Stomach (tissue), 9 donors: ENCODE results near the gene AGMO. TPM values are rescaled to one million over a fixed set of nuclear protein-coding genes. Genes with fewer than 3 reads are reported as not detected.

ENCODE experiments used
- DNase-seq, 2 donors: peaks; one replicate each; pipeline versions ENCODE4 v3.0.0 to v3.0.0-alpha.2; 2013 to 2019
- H3K27ac ChIP-seq, 5 donors: fragments of 200-600 bp in 4 of 5; sonication (generic) in 4 of 5; one replicate each; pipeline ENCODE4 v1.5.1; 2013 to 2019; ENCODE audit warnings: mild to moderate bottlenecking in 1 of 5, moderate library complexity in 1 of 5
- H3K27me3 ChIP-seq, 3 donors: fragments of 200-600 bp; sonication (generic); one replicate each; pipeline ENCODE4 v1.5.1; 2017 to 2019; ENCODE audit warnings: mixed run types in 1 of 3
- H3K36me3 ChIP-seq, 4 donors: fragments of 200-600 bp; sonication (generic); 1 replicate in 3 of 4; 2 replicates in 1 of 4; pipeline ENCODE4 v1.5.1; 2016 to 2019
- H3K4me1 ChIP-seq, 4 donors: fragments of 200-600 bp; sonication (generic); one replicate each; pipeline ENCODE4 v1.5.1; 2016 to 2019
- H3K4me3 ChIP-seq, 4 donors: fragments of 200-600 bp; sonication (generic) in 3 of 4; one replicate each; pipeline ENCODE4 v1.5.1; 2016 to 2019; ENCODE audit warnings: mild to moderate bottlenecking in 1 of 4
- H3K9me3 ChIP-seq, 4 donors: fragments of 200-600 bp; sonication (generic); one replicate each; pipeline ENCODE4 v1.5.1; 2016 to 2019
- CTCF ChIP-seq, 7 experiments: fragments of 450-650 bp in 4 of 7; fragments of 200-600 bp in 3 of 7; sonication (generic) in 3 of 7; IDR thresholded peaks; one replicate each; pipeline ENCODE4 v1.5.1; 2016 to 2019; ENCODE audit warnings: antibody characterized with exemption in 7 of 7, control low read depth in 2 of 7, mild to moderate bottlenecking in 1 of 7
- EP300 ChIP-seq: sonication (generic); formaldehyde crosslinking; IDR thresholded peaks from one replicate; pipeline ENCODE4 v1.6.1; 2017; ENCODE audit warnings: antibody characterized with exemption
- POLR2A ChIP-seq, 4 donors: fragments of 450-650 bp; IDR thresholded peaks; one replicate each; pipeline ENCODE4 v1.6.1; 2016; ENCODE audit warnings: antibody characterized with exemption in 4 of 4, control low read depth in 2 of 4, mild to moderate bottlenecking in 1 of 4, moderate library complexity in 1 of 4
- POLR2AphosphoS5 ChIP-seq, 3 donors: sonication (generic); formaldehyde crosslinking; IDR thresholded peaks; one replicate each; pipeline ENCODE4 v1.6.1; 2016; ENCODE audit warnings: antibody characterized with exemption in 3 of 3
- WGBS, 5 donors: extraction: QIAGEN DNeasy Blood & Tissue Kit in 3 of 5; methylation state at CpG; one replicate each; pipeline versions ENCODE4 v1.1.5 to v1.1.7; 2013 to 2018; 5-methylcytosine and 5-hydroxymethylcytosine counted together
- intact Hi-C: fragments of 100-400 bp; cut with DNase I; formaldehyde crosslinking; loops from one replicate; pipeline ENCODE4 v1.15.1; 2023; ENCODE audit warnings: low total_unique reads
- polyA plus RNA-seq, 3 donors: library from polyadenylated mRNA; stranded (reverse); fragments of 200-250 nt; gene quantifications; one replicate each; pipeline ENCODE4 v1.2.3, GENCODE V29; 2013
- total RNA-seq, 5 donors: library from RNA; depleted of rRNA; stranded (reverse); fragments of >200 nt; gene quantifications; one replicate each; pipeline versions ENCODE4 v1.1.0 to v1.2.3, GENCODE V29; 2014 to 2016
- donor health status: healthy with polysubstance abuse.
- donor health status: Bipolar disorder and iron deficiency.
- donor health status: healthy.

The AGMO gene
- total and polyA plus RNA-seq, 8 donors: 0.03 to 33.0 (median 5.0) TPM; not detected in 5

DNA sequence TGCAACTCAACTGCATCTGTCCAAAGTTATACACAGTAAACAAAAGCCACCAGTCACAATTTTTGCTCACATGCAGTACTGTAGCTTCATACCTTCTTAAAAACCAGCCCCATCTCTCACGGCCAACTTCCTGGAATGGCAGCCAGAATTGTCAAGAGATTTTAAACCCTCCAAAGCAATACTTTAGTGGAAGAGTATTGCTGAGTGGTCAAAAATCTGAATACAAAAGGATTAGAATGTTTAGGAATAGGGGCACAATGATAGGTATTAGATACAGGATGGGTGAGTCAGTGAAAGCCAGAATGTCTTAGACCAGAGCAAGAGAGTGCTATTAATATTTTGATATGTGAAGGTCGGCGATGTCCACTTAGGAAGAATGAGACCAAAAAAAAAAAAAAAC, 193.9 kb downstream of the AGMO start:
- intact Hi-C loops: no loop called here
- WGBS, 5 donors: 75 to 85% (median 82%) methylated on average over 3 of the region's 3 CpGs
- Histone ChIP-seq H3K27ac (no peak overlapping the region), H3K36me3 (no peaks in the 10 kb centered on the region), H3K4me1 (no peaks in the 10 kb centered on the region), H3K4me3 (no peak overlapping the region), H3K9me3 (no peaks in the 10 kb centered on the region), H3K27me3 (no peaks in the 10 kb centered on the region)
- TF ChIP-seq EP300 (no peak), CTCF (IDR thresholded peaks at IDR 0.05) (no peak), POLR2AphosphoS5 (IDR thresholded peaks at IDR 0.05) (no peak), POLR2A (IDR thresholded peaks at IDR 0.05) (no peak)
- no peak for DNase-seq

GRCh38 chr7:15358112-15358511, 203.7 kb downstream of the AGMO start:
- TF ChIP-seq POLR2AphosphoS5 (IDR thresholded peaks at IDR 0.05) (no peak), POLR2A (IDR thresholded peaks at IDR 0.05) (no peak), CTCF (IDR thresholded peaks at IDR 0.05) (no peak), EP300 (no peak)
- Histone ChIP-seq H3K36me3 (no peaks in the 10 kb centered on the region), H3K27me3 (no peaks in the 10 kb centered on the region), H3K27ac (no peak overlapping the region), H3K4me1 (no peaks in the 10 kb centered on the region), H3K4me3 (no peak overlapping the region), H3K9me3 (no peaks in the 10 kb centered on the region)
- intact Hi-C loops: no loop called here
- WGBS, 5 donors: 63 to 76% (median 64%) methylated on average over 5 of the region's 5 CpGs
- DNase-seq: no peak

- Histone ChIP-seq H3K9me3 (no peaks in the 10 kb centered on the region), H3K27ac (no peak overlapping the region), H3K4me1 (no peaks in the 10 kb centered on the region), H3K36me3 (no peaks in the 10 kb centered on the region), H3K4me3 (no peak overlapping the region), H3K27me3 (no peaks in the 10 kb centered on the region)
- 75 to 80% (median 79%) methylated on average over 20 of the region's 20 CpGs for WGBS, 5 donors
- no peak for DNase-seq
- TF ChIP-seq POLR2A (IDR thresholded peaks at IDR 0.05): no peak
- TF ChIP-seq EP300: no peak
- intact Hi-C loops: no loop called here
Observed at GRCh38 chr7:15352421-15353206, 209.2 kb downstream of the AGMO start.

GRCh38 chr7:15345216-15345615, 216.6 kb downstream of the AGMO start:
- Histone ChIP-seq H3K27me3 (no peaks in the 10 kb centered on the region), H3K4me3 (no peak overlapping the region), H3K27ac (no peak overlapping the region), H3K36me3 (no peaks in the 10 kb centered on the region), H3K9me3 (peaks cover 0 to 12% (median 4%) of the 10 kb centered on the region in 4 donors), H3K4me1 (no peaks in the 10 kb centered on the region)
- no peak for DNase-seq
- intact Hi-C loops: no loop called here
- no peak for TF ChIP-seq POLR2AphosphoS5 (IDR thresholded peaks at IDR 0.05)
- no peak for TF ChIP-seq POLR2A (IDR thresholded peaks at IDR 0.05)
- TF ChIP-seq EP300: no peak
- no peak for TF ChIP-seq CTCF (IDR thresholded peaks at IDR 0.05)
- WGBS, 5 donors: 30 to 46% (median 40%) methylated on average over 1 of the region's 1 CpG

- H3K9me3 ChIP-seq: peaks cover 0 to 27% (median 8%) of the 10 kb centered on the region in 4 donors
- H3K4me3 ChIP-seq: no peak overlapping the region
- no peaks in the 10 kb centered on the region for H3K36me3 ChIP-seq
- no peak overlapping the region for H3K27ac ChIP-seq
- no peaks in the 10 kb centered on the region for H3K27me3 ChIP-seq
- 54 to 78% (median 73%) methylated on average over 4 of the region's 4 CpGs for WGBS, 5 donors
- no peak for DNase-seq
- no peak for TF ChIP-seq POLR2A (IDR thresholded peaks at IDR 0.05)
- TF ChIP-seq EP300: no peak
- TF ChIP-seq CTCF (IDR thresholded peaks at IDR 0.05): no peak
- TF ChIP-seq POLR2AphosphoS5 (IDR thresholded peaks at IDR 0.05): no peak
- intact Hi-C loops: no loop called here
- no peaks in the 10 kb centered on the region for H3K4me1 ChIP-seq
Observed at GRCh38 chr7:15341817-15342216, 220.0 kb downstream of the AGMO start.
